Measurements from ENCODE around the gene TSPAN5.

- TF ChIP-seq CTCF (IDR thresholded peaks at IDR 0.05; ENCODE audit: insufficient read depth, low read length, poor library complexity, severe bottlenecking) (no peak), EZH2phosphoT487 (conservative IDR thresholded peaks at IDR 0.05; ENCODE audit: low read length) (no peak)
Measured at GRCh38 chr4:98542011-98542410, 116.4 kb downstream of the TSPAN5 start.

Measured in SU-DHL-6 (cell line).